T-helper 22 cell (primary cell): Measurements from ENCODE around the gene EREG.

Experiments used
- DNase-seq: peaks from one replicate; pipeline ENCODE4 v3.0.0-alpha.2; 2020; ENCODE audit warnings: low read depth

Gene EREG

DNA sequence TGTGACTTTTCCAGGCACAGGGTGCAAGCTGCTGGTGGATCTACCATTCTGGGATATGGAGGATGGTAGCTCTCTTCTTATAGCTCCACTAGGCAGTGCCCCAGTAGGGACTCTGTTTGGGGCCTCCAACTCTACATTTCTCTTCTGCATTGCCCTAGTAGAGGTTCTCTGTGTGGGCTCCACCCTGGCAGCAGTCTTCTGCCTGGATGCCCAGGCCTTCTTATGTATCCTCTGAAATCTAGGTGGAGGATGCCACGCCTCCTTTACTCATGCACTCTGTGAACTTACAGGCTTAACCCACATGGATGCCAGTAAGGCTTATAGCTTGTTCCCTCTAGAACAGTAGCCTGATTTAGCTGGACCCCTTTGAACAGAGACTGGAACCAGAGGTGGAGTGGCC is 20.9 kb upstream of the EREG start:
- no peak for DNase-seq

DNA sequence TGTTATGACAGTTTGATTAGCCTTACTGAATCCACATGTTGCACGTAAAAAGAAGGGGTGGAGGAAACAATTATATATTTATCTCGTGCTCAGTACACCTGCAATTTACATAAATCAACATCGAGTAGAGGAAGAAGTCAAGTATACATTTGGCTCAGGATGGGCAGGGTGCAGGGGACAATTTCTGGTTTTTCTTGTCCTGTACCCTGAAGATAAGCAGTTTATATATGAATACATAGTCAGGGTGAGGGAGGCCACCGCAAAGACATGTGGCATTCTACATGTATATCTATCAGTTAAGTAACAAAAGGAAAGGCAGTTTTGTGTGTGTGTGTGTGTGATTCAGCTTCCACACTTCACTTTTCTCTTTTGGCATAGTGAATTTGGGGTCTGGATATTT is 11.1 kb upstream of the EREG start:
- no peak for DNase-seq

DNA sequence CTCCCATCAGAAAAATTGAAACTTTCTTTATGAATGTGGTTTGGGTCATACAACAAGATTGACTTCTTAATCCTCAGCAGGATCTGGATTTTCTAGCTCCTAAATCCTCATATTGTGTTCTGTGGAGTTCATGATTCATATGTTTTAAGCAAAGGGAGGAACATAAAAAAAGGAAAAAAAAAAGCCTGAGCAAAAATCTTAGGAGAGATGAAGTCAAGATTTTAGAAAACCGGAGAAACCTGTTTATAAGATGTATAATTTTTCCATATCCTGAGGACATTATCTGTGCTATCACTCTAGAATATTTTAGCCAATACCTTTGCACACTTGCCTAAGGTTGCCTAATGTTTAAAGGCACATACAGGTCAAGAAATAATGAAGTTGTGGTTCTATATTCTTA is 7.0 kb upstream of the EREG start:
- DNase-seq: no peak

DNA sequence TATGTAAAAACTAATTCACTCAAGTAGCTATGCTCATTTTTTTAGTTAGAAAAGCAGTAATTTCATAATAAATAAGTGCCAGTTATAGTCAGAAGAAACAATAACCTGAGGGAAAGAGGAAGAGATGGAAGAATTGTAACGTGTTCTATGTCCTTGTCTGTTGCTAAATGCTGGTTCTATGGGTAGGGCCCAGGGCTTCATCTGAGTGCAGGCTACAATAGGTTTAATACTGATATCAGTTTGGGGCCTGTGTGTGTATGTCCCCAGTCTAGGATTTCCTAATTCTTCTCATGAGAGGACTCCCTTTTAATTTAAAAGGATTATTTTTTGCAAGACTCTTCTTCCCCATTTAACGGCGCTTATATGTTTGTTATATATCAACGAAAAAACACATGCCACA is 3.3 kb upstream of the EREG start:
- DNase-seq: no peak

DNA sequence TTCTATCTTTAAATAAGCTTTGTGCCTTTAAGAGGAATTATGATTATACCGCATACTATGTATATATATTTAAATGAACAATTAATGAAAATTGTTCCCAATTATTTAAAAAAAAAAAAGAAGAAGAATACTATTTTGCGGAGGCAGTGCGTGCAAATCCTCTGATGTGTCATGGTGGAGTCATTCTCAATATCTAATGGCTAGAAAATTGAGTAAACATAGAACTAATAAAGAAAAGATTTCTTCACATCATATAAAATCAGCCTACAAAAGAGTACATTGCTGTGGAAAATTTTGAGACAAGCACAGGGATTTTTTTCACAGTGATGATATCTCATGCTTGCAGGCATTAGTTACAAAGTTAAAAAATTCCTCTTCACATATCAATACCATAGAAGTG is 2.6 kb upstream of the EREG start:
- no peak for DNase-seq

DNA sequence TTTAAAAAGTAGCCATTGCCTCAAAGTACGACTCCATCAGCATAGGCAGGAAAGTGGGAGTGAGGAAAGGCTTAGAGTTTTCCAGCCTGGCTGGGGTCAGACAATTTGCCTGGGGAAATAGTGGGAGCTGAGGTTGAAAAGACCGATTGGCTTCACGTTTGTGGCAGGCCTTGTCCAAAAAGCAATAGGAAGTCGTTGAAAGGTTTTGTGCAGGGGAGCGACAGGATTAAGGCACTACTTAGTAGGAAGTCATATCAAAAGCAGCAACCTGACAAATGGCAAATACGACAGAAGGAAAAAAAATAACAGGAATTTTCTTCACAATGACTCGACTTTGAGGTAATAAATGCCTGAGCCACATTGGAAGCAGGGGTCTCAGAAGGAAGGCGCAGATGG is 691 bp upstream of the EREG start:
- DNase-seq: no peak

DNA sequence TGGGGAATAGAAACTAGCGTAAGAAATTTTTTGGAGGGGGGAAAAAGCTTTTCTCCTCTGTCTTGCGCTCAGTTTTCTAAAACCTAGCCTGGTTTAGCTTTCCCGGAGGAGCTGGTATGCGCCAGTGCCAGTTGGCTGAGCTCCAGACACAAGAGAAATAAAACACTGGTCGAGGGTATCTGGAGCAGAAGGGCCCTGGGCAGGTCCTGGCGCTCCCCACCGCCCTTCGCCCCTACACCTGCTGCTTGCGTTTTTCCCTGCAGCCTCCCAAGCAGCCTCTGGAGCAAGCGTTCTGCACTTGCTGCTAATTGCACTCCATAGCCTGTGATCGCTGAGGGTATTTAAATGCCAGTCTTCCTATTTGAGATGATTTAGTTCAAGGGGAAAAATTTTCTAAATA is 816 bp downstream of the EREG start:
- DNase-seq: no peak

DNA sequence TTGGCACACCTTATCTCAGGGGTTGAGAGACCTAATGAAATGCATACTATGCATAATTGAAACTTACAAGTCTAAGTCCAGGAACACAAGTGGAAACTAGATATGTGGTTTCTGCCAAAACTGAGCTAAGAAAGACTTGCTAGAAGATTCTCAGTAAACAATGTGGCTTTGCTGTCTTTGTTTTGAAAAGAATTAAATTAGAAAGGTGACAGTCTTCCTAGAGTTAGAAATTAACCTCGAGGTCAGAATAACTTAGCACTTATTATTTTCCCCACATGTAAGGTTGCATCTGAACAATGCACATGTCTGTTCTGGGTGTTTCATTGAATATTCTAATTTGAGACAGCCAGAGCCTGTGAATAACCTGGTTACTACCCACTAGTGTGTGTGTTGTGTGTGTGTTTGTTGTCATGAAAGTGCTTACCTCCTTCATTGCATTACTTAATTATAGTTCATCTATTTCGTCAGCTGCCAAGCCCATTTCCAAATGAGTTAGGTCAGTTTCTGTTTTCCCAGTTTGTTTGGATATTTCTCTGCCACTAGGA is 1.5 kb downstream of the EREG start:
- no peak for DNase-seq

DNA sequence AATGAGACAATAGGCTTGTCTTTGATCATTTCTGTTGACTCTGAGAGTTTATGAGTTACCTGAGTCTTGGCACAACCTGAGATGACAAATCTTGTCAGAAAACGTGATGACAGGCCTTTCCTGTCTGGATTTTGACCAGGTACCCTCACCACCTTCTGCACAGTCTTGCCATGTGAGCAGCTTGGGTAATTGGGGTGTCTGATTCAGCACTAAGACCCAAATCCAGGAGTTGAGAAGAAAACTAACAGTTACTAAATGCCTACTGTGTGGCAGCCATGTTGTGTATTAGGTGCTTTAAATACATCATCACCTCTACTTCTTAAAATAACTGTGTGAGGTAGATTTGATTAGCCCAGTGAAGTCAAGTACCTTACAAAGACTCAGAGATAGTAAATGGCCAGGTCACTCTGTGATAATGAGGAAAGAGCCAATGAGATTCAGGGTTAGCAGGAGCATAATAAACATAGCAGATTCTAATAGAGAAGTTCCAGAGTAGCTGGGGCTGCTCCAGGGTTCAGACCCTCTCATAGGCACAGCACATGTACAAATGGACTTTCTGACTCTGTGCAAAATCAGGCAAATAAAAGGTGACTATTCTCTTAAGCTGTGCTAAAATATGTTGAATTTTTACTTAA is 2.8 kb downstream of the EREG start:
- no peak for DNase-seq

DNA sequence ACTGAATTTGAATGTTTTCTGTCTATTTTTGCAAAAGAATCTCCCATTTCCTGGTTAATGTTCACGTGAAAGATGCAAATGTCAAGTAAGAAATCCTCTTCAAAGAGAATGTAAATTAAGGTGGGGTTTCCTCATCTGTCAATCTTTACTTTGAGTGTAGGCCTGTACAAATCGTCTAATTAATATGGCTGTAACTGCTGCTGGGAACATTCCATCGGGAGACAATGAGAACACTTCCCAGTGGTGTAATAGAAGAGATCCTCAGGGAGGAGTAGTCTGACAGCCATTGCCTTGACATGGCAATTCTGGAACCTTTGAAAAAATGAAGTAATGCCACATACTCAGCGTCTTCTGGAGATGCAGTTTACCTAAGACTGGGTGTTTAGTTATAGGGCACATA is 3.7 kb downstream of the EREG start:
- no peak for DNase-seq

DNA sequence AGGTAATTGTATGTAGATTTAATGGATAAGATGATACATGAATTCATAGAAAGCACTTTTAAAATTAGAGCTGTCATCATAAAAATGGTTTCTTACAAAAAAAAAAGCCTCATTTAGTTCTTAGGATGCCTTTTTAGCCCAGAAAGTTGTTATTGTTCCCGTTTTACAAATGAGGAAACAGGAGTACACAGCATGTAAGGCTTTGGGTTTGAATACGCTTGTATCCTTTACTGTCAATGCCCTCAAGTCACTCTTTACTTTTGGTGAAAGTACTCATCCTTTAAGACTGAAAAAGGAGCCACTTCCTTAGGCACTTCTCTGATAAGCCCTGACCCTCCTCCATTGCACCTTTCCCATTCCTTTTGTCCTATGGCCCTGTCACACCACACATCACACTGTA is 4.9 kb downstream of the EREG start:
- DNase-seq: no peak

DNA sequence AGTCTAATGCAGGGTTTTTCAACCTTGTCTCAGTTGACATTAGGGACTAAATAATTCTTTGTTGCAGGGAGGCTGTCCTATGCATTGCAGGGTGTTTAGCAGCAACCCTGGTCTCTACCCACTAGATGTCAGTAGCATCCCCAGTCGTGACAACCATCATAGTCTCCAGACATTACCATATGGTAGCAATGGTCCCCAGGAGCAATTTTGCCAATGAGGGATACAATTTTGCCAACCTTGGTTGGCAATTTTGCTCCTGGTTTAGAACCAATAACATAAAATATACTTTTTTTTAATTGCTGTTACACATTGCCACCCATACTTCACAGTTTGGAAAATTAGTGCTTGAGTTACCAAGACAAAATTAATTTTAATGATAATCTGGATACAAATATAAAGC is 6.0 kb downstream of the EREG start:
- no peak for DNase-seq

DNA sequence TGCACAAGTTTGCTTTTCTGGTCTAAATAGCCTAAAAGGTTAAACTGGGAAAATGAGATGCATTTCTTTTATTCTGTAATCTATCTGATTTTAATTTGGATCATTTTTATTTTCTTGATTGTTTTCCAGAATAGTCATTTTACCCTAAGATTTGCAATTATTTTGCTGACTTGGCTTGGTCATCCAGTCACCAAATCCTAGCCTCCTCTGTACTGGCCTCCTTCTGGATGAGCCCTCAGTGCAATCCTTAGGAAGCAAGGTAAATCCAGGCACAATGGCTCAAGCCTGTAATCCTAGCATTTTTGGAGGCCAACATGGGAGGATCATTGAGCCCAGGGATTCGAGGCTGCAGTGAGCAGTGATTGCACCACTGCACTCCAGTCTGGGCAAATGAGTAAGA is 9.2 kb downstream of the EREG start:
- DNase-seq: no peak

DNA sequence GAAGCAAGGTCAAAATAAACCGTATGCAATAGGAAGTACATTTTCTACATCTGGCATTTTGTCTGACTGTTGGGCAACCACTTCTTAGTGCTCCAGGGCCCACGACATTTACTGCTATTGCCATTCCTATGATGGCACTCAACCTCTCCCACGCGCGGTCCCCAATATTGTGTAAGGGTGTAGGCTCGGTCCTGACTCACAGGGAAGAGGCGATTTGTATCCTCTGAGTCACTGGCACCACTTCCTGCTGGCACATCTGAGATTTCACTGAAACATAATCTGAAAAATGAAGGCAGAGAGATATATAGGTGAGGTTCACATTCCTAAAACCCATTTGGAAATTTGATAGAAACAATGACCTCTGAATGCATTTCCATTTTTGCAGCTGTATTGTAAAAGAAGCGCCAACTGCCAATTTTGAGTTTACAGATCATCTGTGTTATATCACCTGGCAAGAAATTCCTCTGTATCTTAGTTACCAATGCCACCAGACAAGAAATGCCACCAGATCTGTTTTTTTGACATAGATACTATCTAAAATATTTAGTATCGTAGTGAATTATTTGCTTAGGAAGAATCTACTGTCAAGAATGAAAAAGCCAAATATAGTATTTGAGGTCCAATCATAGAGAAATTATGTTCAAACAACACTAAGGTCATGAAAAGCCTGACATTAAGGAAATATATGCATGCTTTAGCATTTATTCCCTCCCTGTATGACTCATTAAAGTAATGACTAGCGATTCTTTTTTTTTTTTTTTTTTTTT is 9.8 kb downstream of the EREG start:
- DNase-seq: no peak

DNA sequence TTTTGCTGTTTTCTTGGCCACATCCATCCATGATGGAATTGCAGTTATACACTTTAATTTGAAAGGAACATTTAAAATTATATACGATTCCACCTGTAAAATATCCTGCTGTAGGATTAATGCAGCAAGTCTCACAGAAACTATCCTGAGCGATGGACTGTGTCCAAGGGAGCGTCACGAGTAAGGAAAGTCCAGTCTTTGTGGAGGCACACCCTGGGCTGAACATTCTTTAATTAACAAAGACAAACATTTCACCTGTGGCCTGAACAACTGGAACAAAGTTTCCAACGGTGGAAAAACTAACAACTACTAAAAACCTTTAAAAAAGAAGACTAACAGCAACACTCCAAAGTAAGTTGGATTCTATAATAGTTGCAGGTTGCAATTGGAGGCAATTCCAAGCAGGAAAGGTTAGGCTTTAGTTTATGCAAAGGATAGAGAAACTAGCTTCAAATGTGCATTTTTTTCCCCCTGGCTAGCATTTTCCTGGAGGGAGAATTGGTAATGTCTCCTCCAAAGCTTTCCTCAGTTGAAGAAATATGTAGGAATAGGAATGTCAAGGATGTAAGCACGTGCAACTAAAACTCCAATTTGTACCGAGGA is 11.0 kb downstream of the EREG start:
- DNase-seq: no peak

DNA sequence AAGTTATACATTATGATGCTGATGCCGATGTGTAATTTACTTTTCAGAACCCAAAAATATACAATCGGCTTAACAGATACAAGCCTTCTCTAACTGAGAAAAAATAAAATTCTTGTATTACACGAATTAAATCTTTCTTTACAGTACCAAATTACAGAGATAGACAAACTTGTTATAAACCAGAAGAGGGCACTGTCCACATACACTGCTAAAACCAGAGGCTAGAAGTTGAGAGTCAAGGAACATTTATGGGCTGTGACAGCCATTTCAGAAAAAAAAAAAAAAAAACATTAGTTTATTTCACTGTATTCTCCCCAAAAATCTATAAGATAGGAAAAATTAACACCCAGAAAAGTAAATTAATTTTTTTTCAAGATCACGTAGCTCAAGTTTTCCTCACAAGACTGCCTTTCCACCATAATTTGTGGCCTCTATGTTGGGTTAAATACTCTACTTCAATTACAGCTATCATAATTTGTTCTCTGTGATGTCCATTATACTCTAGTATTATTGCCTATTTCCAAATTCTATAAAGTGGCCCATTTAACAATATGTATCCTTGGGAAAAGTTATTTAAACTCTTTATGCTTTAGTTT is 12.0 kb downstream of the EREG start:
- DNase-seq: no peak

DNA sequence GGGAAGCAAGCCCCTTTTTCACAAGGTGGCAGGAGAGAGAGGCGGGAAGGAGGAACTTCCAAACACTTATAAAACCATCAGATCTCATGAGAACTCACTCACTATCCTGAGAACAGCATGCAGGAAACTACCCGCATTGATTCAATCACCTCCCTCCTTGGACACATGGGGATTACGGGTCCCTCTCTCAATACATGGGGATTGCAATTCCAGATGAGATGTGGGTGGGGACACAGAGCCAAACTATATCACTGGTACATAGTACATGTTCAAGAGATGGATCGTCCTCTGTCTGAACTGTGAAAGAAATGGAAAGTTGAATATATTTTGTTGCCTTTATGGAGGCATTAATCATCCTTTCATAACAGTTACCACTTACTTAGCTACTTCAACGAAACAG is 12.8 kb downstream of the EREG start:
- no peak for DNase-seq

DNA sequence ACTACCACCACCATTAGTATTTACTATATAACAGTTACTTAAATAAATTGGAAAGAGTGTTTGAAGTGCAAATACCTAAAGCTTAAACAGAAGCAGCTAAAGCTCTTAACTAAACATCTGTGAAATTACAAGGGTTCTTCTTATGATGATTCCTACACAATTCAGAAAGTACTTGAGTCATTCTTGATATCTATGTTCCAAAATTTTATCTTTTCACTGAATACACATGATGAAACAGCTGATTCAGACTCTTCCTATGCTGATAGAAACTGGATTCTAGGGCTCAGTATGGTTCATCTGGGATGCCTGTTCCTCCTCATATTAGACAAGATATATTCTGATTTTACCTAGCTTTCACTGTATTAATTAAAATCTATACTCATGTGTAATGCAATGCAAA is 13.6 kb downstream of the EREG start:
- DNase-seq: no peak

DNA sequence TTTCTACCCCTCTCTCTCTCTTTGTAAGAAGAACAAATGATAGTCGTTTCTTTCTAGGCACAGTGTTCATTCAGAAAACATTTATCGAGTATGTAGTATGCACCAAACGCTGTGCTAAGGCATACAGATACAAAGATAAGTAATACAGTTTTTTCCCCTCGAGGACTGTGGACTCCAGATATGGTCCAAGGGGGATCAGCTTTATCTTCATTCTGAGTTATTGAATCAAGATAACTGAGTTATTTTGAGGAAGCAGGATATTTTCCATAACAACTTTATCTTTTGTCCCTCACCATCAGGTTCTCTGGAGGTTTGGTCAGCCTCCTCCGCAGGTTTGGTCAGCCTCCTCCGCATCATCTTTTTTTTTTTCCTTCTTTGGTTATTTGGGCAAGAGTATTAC is 15.0 kb downstream of the EREG start:
- no peak for DNase-seq

DNA sequence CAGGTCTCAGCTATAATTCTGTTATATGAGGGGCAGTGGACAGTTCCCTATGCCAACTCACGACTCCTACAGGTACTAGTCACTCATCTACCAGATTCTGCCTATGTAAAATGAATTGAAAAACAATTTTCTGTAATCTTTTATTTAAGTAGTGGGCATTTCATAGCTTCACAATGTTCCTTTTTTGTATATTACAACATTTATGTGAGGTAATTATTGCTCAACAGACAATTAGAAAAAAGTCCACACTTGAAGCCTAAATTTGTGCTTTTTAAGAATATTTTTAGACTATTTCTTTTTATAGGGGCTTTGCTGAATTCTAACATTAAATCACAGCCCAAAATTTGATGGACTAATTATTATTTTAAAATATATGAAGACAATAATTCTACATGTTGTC is 20.4 kb downstream of the EREG start:
- DNase-seq: no peak

DNA sequence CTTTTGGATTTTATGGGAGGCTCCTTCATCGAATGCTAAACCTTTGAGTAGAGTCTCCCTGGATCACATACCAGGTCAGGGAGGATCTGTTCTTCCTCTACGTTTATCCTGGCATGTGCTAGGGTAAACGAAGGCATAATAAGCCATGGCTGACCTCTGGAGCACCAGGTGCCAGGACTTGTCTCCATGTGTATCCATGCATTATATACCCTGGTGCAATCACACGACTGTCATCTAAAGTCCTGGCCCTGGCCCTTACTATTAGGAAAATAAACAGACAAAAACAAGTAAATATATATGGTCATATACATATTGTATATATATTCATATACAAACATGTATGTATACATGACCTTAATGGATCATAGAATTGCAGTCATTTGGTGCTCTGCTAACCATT is 21.2 kb downstream of the EREG start:
- no peak for DNase-seq

DNA sequence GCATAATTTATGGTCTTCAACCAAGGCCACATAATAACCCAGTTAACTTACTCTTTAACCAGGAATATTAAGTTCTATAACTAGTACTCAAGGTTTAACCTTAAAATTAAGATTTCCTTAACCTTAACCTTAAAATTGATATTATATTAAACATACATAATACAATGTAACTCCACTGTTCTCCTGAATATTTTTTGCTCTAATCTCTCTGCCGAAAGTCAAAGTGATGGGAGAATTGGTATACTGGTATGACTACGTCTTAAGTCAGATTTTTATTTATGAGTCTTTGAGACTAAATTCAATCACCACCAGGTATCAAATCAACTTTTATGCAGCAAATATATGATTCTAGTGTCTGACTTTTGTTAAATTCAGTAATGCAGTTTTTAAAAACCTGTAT is 22.8 kb downstream of the EREG start:
- no peak for DNase-seq

DNA sequence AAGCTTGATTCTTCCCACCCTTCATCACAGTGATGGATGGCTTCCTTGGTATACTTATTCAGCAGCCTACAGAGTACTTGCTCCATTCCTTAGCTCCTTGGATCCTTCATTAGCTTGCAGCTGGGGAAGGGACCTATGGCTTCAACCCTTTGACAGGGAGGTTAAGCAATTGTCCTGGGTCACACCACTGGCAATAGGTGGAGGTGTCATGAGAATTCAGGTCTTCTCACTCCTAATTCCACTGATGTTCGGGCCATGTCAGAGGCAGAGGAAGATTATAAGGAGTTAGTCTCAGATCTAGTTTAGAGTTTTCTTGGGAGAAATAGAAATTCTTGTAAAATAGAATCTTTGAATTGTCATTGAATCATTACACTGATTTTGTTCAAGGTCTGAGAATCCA is 24.5 kb downstream of the EREG start:
- no peak for DNase-seq
